ENCODE results near the gene SERPINI1. TPM values are rescaled to one million over a fixed set of nuclear protein-coding genes. Genes with fewer than 3 reads are reported as not detected.

SERPINI1 gene
- total RNA-seq, 1 experiment from 2014 or later = 6.0 TPM

- Histone ChIP-seq H3K79me1 (ENCODE audit: insufficient read depth, low read depth, low read length, poor library complexity, severe bottlenecking) (no peaks in the 10 kb centered on the region), H2BK12ac (ENCODE audit: insufficient read length, low read depth, low read length) (no peak overlapping the region), H3K56ac (ENCODE audit: insufficient read length, low read depth, low read length) (no peak overlapping the region), H3K27ac (ENCODE audit: insufficient read length, low read depth, low read length) (no peak overlapping the region), H2BK5ac (ENCODE audit: insufficient read length, low read length) (no peak overlapping the region), H2AK5ac (ENCODE audit: insufficient read length, low read length) (no peak overlapping the region), H3K23ac (ENCODE audit: insufficient read length, low read depth, low read length) (no peak overlapping the region), H4K20me1 (ENCODE audit: control insufficient read depth, insufficient read depth, insufficient read length) (no peaks in the 10 kb centered on the region), H3K4me1 (ENCODE audit: insufficient read depth, low read length) (peaks cover 2% of the 10 kb centered on the region; the same call in 1 of the 2 replicates), H2BK120ac (ENCODE audit: low read depth, low read length, poor library complexity, severe bottlenecking) (no peak overlapping the region), H3K79me2 (ENCODE audit: insufficient read depth, low read length) (no peaks in the 10 kb centered on the region), H3K4me2 (ENCODE audit: insufficient read depth, insufficient read length, low read length) (no peak overlapping the region), H4K91ac (ENCODE audit: insufficient read length, low read depth, low read length) (no peak overlapping the region), H2BK15ac (ENCODE audit: low read depth, low read length) (no peak overlapping the region), H3K4ac (ENCODE audit: low read depth, low read length) (no peak overlapping the region), H2AFZ (ENCODE audit: low read length) (no peak overlapping the region), H3K18ac (ENCODE audit: insufficient read length, low read depth, low read length) (no peak overlapping the region), H3K14ac (ENCODE audit: insufficient read depth, low read length) (no peak overlapping the region), H3K27me3 (ENCODE audit: insufficient read depth, low read length) (no peaks in the 10 kb centered on the region), H3T11ph (ENCODE audit: low read length) (no peak overlapping the region), H4K5ac (ENCODE audit: insufficient read length, low read depth, low read length) (no peak overlapping the region), H3K23me2 (ENCODE audit: insufficient read length, low read depth, low read length, poor library complexity, severe bottlenecking) (no peaks in the 10 kb centered on the region), H3K9me3 (ENCODE audit: control insufficient read depth, low read depth, low read length) (no peaks in the 10 kb centered on the region), H4K8ac (replicated peaks; ENCODE audit: insufficient read length, low read depth, low read length) (no peak overlapping the region), H3K9ac (ENCODE audit: extremely low read depth, insufficient read length, low read length) (no peak overlapping the region), H2BK20ac (ENCODE audit: low read depth, low read length, poor library complexity, severe bottlenecking) (no peak overlapping the region)
- WGBS (ENCODE audit: extremely low coverage, insufficient read length, low lambda C conversion rate) = no CpG with 5 or more reads among the region's 4 CpGs
- no peaks in the 10 kb centered on the region for H3K27me3 Mint-ChIP-seq (ENCODE audit: low read depth)
- peaks cover 11 to 12% of the 10 kb centered on the region in 2 experiments for H3K4me1 Mint-ChIP-seq
- H3K27ac Mint-ChIP-seq = no peak overlapping the region
- DNase-seq = no peak
- no peak overlapping the region for H3K4me3 Mint-ChIP-seq
- peaks cover 1 to 11% (median 4%) of the 10 kb centered on the region in 3 experiments; a peak in 4 of 7 replicates for H3K36me3 Mint-ChIP-seq (ENCODE audit: insufficient read depth in 1 of 3, low read depth in 3 of 3)
- no peak for TF ChIP-seq CTCF (conservative IDR thresholded peaks at IDR 0.05)
- peaks cover 4 to 9% of the 10 kb centered on the region in 2 experiments; a peak in 4 of 5 replicates for H3K9me3 Mint-ChIP-seq
Measured at GRCh38 chr3:167776066-167776685, 40.7 kb downstream of the SERPINI1 start.

All from H9 (cell line).